ENCODE measurements around the gene TRIP12.
"Not testable (repeated sequence)": the region's sequence is repeated elsewhere in the genome, so short reads cannot be mapped to it uniquely, and the experiment has no call there.

TRIP12 gene

DNA sequence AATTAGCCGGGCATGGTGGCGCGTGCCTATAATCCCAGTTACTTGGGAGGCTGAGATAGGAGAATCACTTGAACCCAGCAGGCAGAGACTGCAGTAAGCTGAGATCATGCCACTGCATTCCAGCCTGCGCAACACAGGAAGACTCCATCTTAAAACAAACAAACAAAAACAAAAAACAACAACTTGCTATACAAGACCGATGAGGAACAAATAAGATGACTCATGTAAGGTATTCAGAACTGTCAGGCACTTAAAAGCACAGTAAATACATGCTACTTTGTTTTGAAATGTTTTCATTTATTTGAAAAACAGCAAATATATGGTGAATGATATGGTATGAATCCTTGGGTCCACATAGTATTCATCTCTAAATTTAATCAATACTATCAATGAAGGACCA, 66.7 kb downstream of the TRIP12 start:
- Histone ChIP-seq H3K27ac (no peak overlapping the region), H3K27me3 (no peaks in the 10 kb centered on the region), H3K4me3 (ENCODE audit: low read depth in 1 of 2, low read length in 1 of 2) (no peak overlapping the region), H3K36me3 (peaks cover 40% of the 10 kb centered on the region), H3K4me1 (ENCODE audit: control insufficient read depth in 1 of 2, insufficient read depth in 1 of 2, low read depth in 1 of 2, low read length in 1 of 2) (peaks cover 5 to 12% of the 10 kb centered on the region in 2 experiments), H3K9me3 (no peaks in the 10 kb centered on the region)
- TF ChIP-seq, protein P1, sequence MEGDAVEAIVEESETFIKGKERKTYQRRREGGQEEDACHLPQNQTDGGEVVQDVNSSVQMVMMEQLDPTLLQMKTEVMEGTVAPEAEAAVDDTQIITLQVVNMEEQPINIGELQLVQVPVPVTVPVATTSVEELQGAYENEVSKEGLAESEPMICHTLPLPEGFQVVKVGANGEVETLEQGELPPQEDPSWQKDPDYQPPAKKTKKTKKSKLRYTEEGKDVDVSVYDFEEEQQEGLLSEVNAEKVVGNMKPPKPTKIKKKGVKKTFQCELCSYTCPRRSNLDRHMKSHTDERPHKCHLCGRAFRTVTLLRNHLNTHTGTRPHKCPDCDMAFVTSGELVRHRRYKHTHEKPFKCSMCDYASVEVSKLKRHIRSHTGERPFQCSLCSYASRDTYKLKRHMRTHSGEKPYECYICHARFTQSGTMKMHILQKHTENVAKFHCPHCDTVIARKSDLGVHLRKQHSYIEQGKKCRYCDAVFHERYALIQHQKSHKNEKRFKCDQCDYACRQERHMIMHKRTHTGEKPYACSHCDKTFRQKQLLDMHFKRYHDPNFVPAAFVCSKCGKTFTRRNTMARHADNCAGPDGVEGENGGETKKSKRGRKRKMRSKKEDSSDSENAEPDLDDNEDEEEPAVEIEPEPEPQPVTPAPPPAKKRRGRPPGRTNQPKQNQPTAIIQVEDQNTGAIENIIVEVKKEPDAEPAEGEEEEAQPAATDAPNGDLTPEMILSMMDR (IDR thresholded peaks at IDR 0.05) = no peak

DNA sequence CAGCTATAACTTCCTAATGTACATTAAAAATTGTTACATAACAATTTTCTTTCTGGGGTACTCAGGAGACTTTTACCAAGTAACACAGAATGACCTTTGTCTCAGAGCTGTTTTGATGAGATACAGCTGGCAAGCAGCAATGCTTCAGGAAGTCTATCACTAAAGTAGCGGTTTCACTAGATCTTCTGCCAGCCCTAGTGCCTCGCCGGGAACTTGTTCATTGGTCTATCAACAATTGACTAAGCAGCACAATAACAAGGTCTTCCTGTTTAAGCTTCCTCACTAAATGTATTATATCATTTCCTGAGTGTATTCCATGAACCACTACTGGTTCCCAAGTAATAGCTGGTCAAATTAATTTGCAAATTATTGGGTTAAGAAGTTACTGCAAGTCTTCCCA, 69.2 kb downstream of the TRIP12 start:
- TF ChIP-seq, protein P1 (IDR thresholded peaks at IDR 0.05) = no peak
- Histone ChIP-seq H3K27ac (peak overlapping the region; percentile 55), H3K4me1 (ENCODE audit: control insufficient read depth in 1 of 2, insufficient read depth in 1 of 2, low read depth in 1 of 2, low read length in 1 of 2) (peaks cover 5 to 12% of the 10 kb centered on the region in 2 experiments)

DNA sequence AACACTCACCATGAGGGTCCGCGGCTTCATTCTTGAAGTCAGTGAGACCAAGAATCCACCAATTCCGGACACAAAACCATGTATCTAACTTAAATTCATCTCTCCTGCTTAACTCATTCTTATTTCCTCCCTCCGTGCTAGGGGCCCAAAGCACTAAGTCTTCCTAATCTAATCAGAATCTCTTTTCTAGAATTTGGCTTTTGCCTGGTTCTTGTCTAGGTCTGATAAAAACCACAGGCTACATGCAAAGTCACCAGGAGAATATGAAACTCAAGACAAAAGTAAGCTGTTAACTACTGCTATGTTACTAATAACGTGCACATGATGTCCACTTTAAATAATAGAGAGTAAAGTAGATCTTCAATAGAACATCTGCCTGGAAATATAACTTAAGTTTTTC, 69.9 kb downstream of the TRIP12 start:
- Histone ChIP-seq H3K36me3 (peaks cover 16% of the 10 kb centered on the region), H3K9me3 (no peaks in the 10 kb centered on the region), H3K27ac (no peak overlapping the region), H3K4me1 (ENCODE audit: control insufficient read depth in 1 of 2, insufficient read depth in 1 of 2, low read depth in 1 of 2, low read length in 1 of 2) (peaks cover 5 to 12% of the 10 kb centered on the region in 2 experiments), H3K27me3 (no peaks in the 10 kb centered on the region), H3K4me3 (ENCODE audit: low read depth in 1 of 2, low read length in 1 of 2) (no peak overlapping the region)
- TF ChIP-seq, protein P1 (IDR thresholded peaks at IDR 0.05) = no peak

More for the DNA sequence above, 69.2 kb downstream of the TRIP12 start:
- Histone ChIP-seq H3K27me3 (no peaks in the 10 kb centered on the region), H3K9me3 (no peaks in the 10 kb centered on the region), H3K36me3 (peaks cover 20% of the 10 kb centered on the region), H3K4me3 (ENCODE audit: low read depth in 1 of 2, low read length in 1 of 2) (no peak overlapping the region)

DNA sequence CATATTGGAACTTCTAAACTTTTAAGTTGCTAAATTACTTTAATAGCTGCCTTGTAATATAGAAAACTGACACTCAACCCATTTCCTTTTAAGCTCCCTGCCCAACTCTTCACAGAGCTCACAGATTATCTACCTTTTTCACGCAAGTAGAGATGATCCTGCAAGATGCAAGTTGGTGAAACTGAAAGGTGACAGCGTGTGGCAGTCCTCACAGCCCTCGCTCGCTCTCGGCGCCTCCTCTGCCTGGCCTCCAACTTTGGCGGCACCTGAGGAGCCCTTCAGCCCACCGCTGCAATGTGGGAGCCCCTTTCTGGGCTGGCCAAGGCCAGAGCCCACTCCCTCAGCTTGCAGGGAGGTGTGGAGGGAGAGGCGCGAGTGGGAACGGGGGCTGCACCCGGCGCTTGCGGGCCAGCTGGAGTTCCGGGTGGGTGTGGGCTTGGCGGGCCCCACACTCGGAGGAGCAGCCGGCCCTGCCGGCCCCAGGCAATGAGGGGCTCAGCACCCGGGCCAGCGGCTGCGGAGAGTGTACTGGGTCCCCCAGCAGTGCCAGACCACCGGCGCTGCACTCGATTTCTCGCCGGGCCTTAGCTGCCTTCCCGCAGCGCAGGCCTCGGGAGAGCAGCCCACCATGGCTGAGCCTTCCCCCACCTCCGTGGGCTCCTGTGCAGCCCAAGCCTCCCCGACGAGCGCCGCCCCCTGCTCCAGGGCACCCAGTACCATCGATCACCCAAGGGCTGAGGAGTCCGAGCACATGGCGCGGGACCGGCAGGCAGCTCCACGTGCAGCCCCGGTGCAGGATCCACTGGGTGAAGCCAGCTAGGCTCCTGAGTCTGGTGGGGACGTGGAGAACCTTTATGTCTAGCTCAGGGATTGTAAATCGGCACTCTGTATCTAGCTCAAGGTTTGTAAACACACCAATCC, 71.2 kb downstream of the TRIP12 start:
- Histone ChIP-seq H3K36me3 (peaks cover 16% of the 10 kb centered on the region), H3K4me1 (ENCODE audit: control insufficient read depth in 1 of 2, insufficient read depth in 1 of 2, low read depth in 1 of 2, low read length in 1 of 2) (peaks cover 5 to 12% of the 10 kb centered on the region in 2 experiments)
- not testable (repeated sequence) for H3K4me3 ChIP-seq (ENCODE audit: low read depth in 1 of 2, low read length in 1 of 2); H3K27ac ChIP-seq; H3K9me3 ChIP-seq; H3K27me3 ChIP-seq

- TF ChIP-seq, protein P1 (IDR thresholded peaks at IDR 0.05) = no peak
- Histone ChIP-seq H3K27me3 (no peaks in the 10 kb centered on the region), H3K9me3 (no peaks in the 10 kb centered on the region), H3K27ac (no peak overlapping the region), H3K4me1 (ENCODE audit: control insufficient read depth in 1 of 2, insufficient read depth in 1 of 2, low read depth in 1 of 2, low read length in 1 of 2) (peaks cover 5 to 12% of the 10 kb centered on the region in 2 experiments), H3K4me3 (ENCODE audit: low read depth in 1 of 2, low read length in 1 of 2) (no peak overlapping the region), H3K36me3 (peaks cover 16% of the 10 kb centered on the region)
Observed at GRCh38 chr2:229849073-229849472, 72.7 kb downstream of the TRIP12 start.

DNA sequence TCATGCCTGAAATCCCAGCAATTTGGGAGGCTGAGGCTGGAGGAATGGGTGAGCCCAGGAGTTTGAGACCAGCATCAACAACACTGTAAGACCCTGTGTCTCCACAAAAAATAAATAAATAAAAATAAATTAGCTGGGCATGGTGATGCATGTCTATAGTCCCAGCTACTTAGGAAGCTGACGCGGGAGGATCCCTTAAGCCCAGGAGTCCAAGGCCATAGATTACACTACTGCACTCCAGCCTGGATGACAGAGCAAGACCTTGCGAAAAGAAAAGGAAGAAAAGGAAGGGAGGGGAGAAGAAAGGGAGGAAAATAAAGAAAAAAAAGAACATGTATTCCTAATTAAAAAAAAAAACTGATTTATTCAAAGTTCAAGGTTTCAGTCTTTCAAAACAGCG, 78.2 kb downstream of the TRIP12 start:
- H3K4me1 ChIP-seq (ENCODE audit: control insufficient read depth in 1 of 2, insufficient read depth in 1 of 2, low read depth in 1 of 2, low read length in 1 of 2) = no peaks in the 10 kb centered on the region
- H3K27me3 ChIP-seq = no peaks in the 10 kb centered on the region
- H3K27ac ChIP-seq = no peak overlapping the region
- TF ChIP-seq, protein P1 (IDR thresholded peaks at IDR 0.05) = no peak
- H3K9me3 ChIP-seq = no peaks in the 10 kb centered on the region
- H3K4me3 ChIP-seq (ENCODE audit: low read depth in 1 of 2, low read length in 1 of 2) = no peak overlapping the region
- H3K36me3 ChIP-seq = peaks cover 22% of the 10 kb centered on the region

Data from neutrophil (primary cell).